ENCODE results near the gene RABL6. TPM values are rescaled to one million over a fixed set of nuclear protein-coding genes. Genes with fewer than 3 reads are reported as not detected.
"Not testable (repeated sequence)": the region's sequence is repeated elsewhere in the genome, so short reads cannot be mapped to it uniquely, and the experiment has no call there.

The RABL6 gene
- total RNA-seq, 1 donor from 2014 or later = 62.2 TPM

DNA sequence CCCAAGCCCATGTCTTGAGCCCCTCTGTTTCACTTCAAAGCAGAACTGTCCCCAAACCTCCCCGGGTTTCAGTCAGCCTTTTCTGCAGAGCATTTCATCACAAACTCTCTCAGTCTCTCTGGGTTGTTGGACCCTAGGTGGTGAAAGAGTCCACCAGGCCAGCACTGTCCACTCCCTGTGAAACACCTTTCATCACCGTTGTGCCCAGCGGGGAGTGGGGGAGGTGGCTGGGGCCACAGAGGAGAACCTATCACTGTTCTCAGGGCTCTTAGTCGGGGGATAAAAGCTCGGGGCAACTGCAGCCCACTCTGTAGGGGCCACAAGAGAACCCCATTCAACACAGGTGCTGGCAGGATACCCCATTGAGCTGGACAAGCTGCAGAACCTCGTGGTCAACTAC is 5.4 kb upstream of the RABL6 start:
- TF ChIP-seq, protein P1, sequence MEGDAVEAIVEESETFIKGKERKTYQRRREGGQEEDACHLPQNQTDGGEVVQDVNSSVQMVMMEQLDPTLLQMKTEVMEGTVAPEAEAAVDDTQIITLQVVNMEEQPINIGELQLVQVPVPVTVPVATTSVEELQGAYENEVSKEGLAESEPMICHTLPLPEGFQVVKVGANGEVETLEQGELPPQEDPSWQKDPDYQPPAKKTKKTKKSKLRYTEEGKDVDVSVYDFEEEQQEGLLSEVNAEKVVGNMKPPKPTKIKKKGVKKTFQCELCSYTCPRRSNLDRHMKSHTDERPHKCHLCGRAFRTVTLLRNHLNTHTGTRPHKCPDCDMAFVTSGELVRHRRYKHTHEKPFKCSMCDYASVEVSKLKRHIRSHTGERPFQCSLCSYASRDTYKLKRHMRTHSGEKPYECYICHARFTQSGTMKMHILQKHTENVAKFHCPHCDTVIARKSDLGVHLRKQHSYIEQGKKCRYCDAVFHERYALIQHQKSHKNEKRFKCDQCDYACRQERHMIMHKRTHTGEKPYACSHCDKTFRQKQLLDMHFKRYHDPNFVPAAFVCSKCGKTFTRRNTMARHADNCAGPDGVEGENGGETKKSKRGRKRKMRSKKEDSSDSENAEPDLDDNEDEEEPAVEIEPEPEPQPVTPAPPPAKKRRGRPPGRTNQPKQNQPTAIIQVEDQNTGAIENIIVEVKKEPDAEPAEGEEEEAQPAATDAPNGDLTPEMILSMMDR (IDR thresholded peaks at IDR 0.05) = no peak
- H3K27ac ChIP-seq = no peak overlapping the region
- H3K9me3 ChIP-seq = no peaks in the 10 kb centered on the region
- H3K27me3 ChIP-seq (ENCODE audit: low read depth) = peaks cover 50% of the 10 kb centered on the region
- no peak overlapping the region for H3K4me3 ChIP-seq
- peaks cover 46% of the 10 kb centered on the region for H3K4me1 ChIP-seq
- no peaks in the 10 kb centered on the region for H3K36me3 ChIP-seq
- intact Hi-C loops (cut with DNase I) = no loop called here
- DNase-seq = no peak
- ATAC-seq = no peak

DNA sequence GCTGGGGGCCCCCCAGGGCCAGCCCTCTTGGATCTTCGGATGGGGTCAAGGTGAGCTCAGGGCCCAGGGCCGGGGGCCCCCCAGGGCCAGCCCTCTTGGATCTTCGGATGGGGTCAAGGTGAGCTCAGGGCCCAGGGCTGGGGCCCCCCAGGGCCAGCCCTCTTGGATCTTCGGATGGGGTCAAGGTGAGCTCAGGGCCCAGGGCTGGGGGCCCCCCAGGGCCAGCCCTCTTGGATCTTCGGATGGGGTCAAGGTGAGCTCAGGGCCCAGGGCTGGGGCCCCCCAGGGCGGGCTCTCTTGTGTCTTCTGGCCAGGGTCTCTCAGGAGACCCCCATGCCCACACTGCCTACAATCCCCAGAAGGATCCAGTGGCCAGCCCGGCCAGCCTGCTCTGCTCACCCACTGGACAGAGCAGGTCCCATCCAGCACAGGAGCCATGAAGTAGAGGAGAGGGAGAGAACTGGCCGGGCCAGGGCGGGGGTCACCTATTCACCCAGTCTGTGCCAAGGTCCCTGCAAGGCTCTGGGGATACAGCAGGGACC is 4.7 kb upstream of the RABL6 start:
- H3K27me3 ChIP-seq (ENCODE audit: low read depth) = peaks cover 42% of the 10 kb centered on the region

DNA sequence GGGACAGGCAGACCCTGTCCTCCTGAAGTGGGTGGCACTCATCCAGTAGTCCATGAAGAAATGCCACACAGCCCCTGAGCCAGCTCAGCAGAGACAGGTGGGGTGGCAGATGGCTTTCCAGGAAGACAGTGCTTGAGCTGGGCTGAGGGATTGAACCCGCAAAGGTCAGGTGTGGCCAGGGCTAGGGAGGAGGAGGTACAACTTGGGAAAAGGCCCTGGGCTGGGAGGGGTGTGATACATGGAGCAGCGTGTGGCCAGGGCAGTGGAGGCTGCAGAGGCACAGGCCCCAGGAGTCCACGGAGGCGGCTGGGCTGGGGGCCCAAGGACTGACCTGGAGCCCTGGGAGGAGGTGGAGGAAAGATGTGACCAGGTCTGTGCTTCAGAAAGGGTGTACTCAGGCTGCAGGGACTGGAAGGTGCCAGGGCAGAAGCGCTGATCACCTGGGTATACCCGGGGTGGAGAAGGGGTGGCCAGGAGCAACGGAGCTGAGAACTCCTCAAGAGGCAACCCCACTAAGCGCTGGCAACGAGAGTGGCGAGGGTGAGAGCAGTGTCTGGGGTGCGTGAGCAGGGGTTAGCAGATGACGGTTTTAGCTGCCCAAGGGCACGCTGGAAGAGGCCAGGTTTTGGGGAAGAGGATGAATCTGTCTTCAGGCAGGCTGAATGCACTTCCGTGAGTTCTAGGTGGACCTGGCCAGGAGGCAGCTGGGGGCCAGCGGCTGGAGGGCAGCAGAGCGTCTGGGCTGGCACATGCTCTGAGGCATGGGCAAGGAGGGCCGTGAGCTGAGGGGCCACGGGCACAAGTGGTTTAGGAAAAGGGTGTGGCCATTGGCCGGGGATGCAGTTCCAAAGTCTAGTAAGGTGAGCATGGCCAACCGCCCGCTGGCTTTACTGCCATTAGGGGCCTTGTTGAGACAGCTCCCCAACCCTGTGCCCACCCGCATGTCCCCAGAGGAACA is 3.9 kb upstream of the RABL6 start:
- ATAC-seq (no peak), DNase-seq (no peak)
- no peak overlapping the region for H3K27ac ChIP-seq
- H3K9me3 ChIP-seq = no peaks in the 10 kb centered on the region
- H3K27me3 ChIP-seq (ENCODE audit: low read depth) = peaks cover 35% of the 10 kb centered on the region
- intact Hi-C loops (cut with DNase I) = no loop called here
- H3K36me3 ChIP-seq = no peaks in the 10 kb centered on the region
- H3K4me1 ChIP-seq = peaks cover 46% of the 10 kb centered on the region
- TF ChIP-seq, protein P1 (IDR thresholded peaks at IDR 0.05) = no peak
- no peak overlapping the region for H3K4me3 ChIP-seq

More for the DNA sequence above, 4.7 kb upstream of the RABL6 start:
- H3K9me3 ChIP-seq; ATAC-seq; DNase-seq; H3K27ac ChIP-seq; intact Hi-C loops (cut with DNase I); H3K36me3 ChIP-seq; H3K4me3 ChIP-seq: not testable (repeated sequence)
- peaks cover 46% of the 10 kb centered on the region for H3K4me1 ChIP-seq

DNA sequence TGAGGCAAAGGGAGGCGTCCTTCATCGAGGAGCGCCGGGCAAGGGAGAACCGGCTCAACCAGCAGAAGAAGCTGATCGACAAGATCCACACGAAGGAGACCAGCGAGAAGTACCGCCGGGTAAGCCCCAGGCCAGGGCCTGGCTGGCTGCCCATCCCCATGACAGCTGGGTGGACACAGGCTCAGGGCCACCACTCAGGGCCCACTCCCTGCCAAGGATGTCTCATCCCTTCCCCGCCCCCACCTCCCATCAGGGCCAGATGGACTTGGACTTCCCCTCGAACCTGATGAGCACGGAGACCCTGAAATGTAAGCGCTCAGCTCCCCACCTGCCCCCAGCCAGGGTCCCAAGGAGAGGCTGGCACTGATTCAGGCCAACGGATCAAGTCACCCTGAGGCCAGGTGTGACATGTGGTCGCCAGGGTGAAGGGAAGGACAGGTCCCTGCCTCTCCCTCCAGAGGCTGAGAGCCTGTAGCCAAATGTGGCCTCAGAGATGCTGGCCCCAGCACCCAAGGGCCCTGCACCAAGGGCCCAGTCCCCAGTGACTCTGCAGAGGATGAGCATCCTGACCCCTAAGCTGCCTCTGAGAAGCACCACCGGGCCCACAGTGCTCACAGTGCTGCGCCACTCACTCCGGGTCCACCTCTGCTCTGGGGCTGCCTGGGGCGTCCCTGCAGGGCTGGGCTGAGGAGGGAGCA is 3.1 kb upstream of the RABL6 start:
- TF ChIP-seq, protein P1 (IDR thresholded peaks at IDR 0.05) = no peak
- no peak overlapping the region for H3K27ac ChIP-seq
- H3K9me3 ChIP-seq = no peaks in the 10 kb centered on the region
- H3K27me3 ChIP-seq (ENCODE audit: low read depth) = peaks cover 26% of the 10 kb centered on the region
- ATAC-seq (no peak), DNase-seq (no peak)
- peaks cover 1% of the 10 kb centered on the region for H3K36me3 ChIP-seq
- no peak overlapping the region for H3K4me3 ChIP-seq
- H3K4me1 ChIP-seq = peaks cover 46% of the 10 kb centered on the region
- intact Hi-C loops (cut with DNase I) = no loop called here

DNA sequence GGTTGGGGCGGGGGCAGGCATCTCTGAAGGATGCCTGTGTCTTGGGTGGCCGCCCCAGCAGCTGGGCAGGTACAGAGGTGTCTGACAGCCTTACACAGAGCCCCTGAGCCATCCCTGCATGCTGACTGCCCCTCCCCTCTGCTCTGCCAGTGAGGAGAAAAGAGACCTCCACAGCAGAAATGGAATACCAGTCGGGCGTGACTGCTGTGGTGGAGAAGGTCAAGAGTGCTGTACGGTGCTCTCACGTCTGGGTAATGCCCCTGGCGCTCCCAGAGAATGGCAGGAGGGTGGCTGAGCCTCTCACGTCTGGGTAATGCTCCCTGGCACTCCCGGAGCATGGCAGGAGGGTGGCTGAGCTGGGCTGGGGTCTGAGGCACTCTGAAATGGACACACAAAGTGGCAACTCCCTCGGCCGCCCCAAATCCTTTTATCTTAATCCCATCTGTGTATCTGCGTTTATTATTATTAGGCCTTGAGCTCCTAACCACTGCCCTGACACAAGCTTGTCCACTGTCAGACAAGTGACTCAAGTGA is 2.5 kb upstream of the RABL6 start:
- H3K4me1 ChIP-seq = peaks cover 46% of the 10 kb centered on the region
- no peaks in the 10 kb centered on the region for H3K9me3 ChIP-seq
- no peak overlapping the region for H3K4me3 ChIP-seq
- TF ChIP-seq, protein P1 (IDR thresholded peaks at IDR 0.05) = no peak
- H3K36me3 ChIP-seq = peaks cover 8% of the 10 kb centered on the region
- no peak for ATAC-seq
- H3K27ac ChIP-seq = no peak overlapping the region
- no peak for DNase-seq
- peaks cover 20% of the 10 kb centered on the region for H3K27me3 ChIP-seq (ENCODE audit: low read depth)
- intact Hi-C loops (cut with DNase I) = no loop called here
